HG03439 (cell line): Measurements from ENCODE around the gene ATP2A1.
A peak's percentile ranks its signal among the peaks of the same experiment; 100 is the strongest.
"Not testable (repeated sequence)": the region's sequence is repeated elsewhere in the genome, so short reads cannot be mapped to it uniquely, and the experiment has no call there.

Experiments
- ATAC-seq: cut with Tn5 transposase; IDR thresholded peaks from one replicate; pipeline ENCODE4 v1.9.1; 2021; ENCODE audit warnings: mild to moderate bottlenecking, moderate library complexity; ENCODE audit not compliant: unreplicated experiment

The ATP2A1 gene

GRCh38 chr16:28905229-28905754 lies 27.0 kb downstream of the ATP2A1 start:
- ATAC-seq: no peak

- no peak for ATAC-seq
These were observed 27.6 kb downstream of the ATP2A1 start for GRCh38 chr16:28905800-28906372.

GRCh38 chr16:28910086-28911031 lies 32.1 kb downstream of the ATP2A1 start:
- no peak for ATAC-seq

- no peak for ATAC-seq
These were observed 34.3 kb downstream of the ATP2A1 start for GRCh38 chr16:28912558-28912957.

- no peak for ATAC-seq
These were observed 35.8 kb downstream of the ATP2A1 start for GRCh38 chr16:28913946-28914724.

- no peak for ATAC-seq
These were observed 36.9 kb downstream of the ATP2A1 start for GRCh38 chr16:28915181-28915580.

GRCh38 chr16:28917095-28917494 lies 38.8 kb downstream of the ATP2A1 start:
- no peak for ATAC-seq

- no peak for ATAC-seq
These were observed 40.4 kb downstream of the ATP2A1 start for GRCh38 chr16:28918698-28919097.

- no peak for ATAC-seq
These were observed 44.9 kb downstream of the ATP2A1 start for GRCh38 chr16:28923231-28923587.

- ATAC-seq: peak; percentile 59
These were observed 45.5 kb downstream of the ATP2A1 start for GRCh38 chr16:28923652-28924398.

- peak; percentile 23 for ATAC-seq
These were observed 46.1 kb downstream of the ATP2A1 start for GRCh38 chr16:28924399-28924761.

GRCh38 chr16:28924762-28925385 lies 46.6 kb downstream of the ATP2A1 start, which contains the start of gene RABEP2:
RABEP2 (minus strand) TSS chr16:28925238; CDS start chr16:28925163, 75 bp downstream.
- peak; percentile 64 for ATAC-seq

- peak; percentile 29 for ATAC-seq
These were observed 47.3 kb downstream of the ATP2A1 start for GRCh38 chr16:28925386-28926228.

GRCh38 chr16:28926284-28926683 lies 48.0 kb downstream of the ATP2A1 start:
- ATAC-seq: not testable (repeated sequence)

- no peak for ATAC-seq
These were observed 49.5 kb downstream of the ATP2A1 start for GRCh38 chr16:28927815-28928214.

- ATAC-seq: no peak
These were observed 51.9 kb downstream of the ATP2A1 start for GRCh38 chr16:28930203-28930602.

GRCh38 chr16:28930652-28931051 lies 52.4 kb downstream of the ATP2A1 start:
- ATAC-seq: no peak

- no peak for ATAC-seq
These were observed 53.5 kb downstream of the ATP2A1 start, which contains the start of gene CD19 for GRCh38 chr16:28931801-28932225. CD19 (plus strand) TSS chr16:28931971; CDS start chr16:28932001, 30 bp downstream.
